ENCODE results near the gene LAMP2. TPM values are rescaled to one million over a fixed set of nuclear protein-coding genes. Genes with fewer than 3 reads are reported as not detected.

Gene LAMP2
- total RNA-seq, 1 experiment from 2014 or later, result 127 TPM

DNA sequence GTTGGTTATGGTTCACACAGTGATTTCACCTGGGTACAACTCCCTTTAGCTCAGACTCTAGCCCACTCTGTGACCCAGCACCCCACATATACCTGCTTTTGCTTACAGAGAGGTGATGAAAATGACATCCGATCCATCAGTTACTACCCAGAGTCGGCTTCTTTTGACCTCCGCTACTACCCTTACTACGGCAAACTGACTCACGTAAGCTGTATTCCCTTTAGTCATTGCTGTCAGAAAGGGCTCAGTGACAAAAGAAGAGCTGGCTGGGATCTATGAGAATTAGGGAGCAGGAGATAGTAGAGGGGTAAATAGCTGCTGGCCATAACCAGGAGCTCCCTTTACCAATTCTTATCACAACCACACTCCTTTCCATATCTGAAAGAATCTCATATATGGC is 90.5 kb downstream of the LAMP2 start:
- no peak for DNase-seq (ENCODE audit: low read depth)
- in situ Hi-C loops (cut with HindIII; ENCODE audit: low pct_unique_long_range_greater_than_20kb, low sequenced_read_pairs), result no loop called here

Other genes with a start within 250 kb of the LAMP2 start
- gene ZBTB33, start 218.5 kb downstream of the LAMP2 start, total RNA-seq (2014; rRNA removed; shearing (Covaris generic); ENCODE audit: low replicate concordance), result 3.4 and 5.0 TPM in 2 replicates
- 0.38 and 0.41 TPM in 2 replicates for gene TMEM255A, start 157.8 kb downstream of the LAMP2 start, total RNA-seq (2014; rRNA removed; shearing (Covaris generic); ENCODE audit: low replicate concordance)
- not detected in 2 replicates for gene ATP1B4, start 107.2 kb downstream of the LAMP2 start, total RNA-seq (2014; rRNA removed; shearing (Covaris generic); ENCODE audit: low replicate concordance)
- gene CUL4B, start 91.7 kb upstream of the LAMP2 start, total RNA-seq (2014; rRNA removed; shearing (Covaris generic); ENCODE audit: low replicate concordance), result 18.6 and 20.5 TPM in 2 replicates
- gene MCTS1, start 134.8 kb upstream of the LAMP2 start, total RNA-seq (2014; rRNA removed; shearing (Covaris generic); ENCODE audit: low replicate concordance), result 127 and 146 TPM in 2 replicates
- gene C1GALT1C1, start 160.8 kb upstream of the LAMP2 start, total RNA-seq (2014; rRNA removed; shearing (Covaris generic); ENCODE audit: low replicate concordance), result 42.0 and 66.8 TPM in 2 replicates

Measured in Caki2 (cell line).